Measurements from ENCODE around the gene CAPN10.

DNA sequence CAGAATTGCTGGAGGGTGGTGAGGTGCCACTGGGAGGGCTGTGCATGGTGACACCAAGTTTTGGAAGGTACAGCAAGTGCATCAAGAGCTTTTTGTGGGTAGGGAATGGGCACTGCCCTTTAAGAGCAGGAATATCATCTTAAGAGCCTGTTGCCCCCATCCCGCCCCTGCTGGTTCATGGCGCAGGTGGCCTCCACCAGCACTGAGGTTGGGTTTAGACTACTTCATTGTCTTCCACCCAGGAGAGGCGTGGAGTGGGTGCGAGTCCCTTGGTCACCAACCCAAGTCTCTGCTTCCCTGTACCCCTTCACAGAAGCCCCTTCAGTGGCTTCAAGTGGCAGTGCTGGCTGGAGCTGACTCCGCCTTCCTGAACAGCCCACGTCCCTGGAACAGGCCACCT is 10.5 kb upstream of the CAPN10 start:
- TF ChIP-seq, protein P1, sequence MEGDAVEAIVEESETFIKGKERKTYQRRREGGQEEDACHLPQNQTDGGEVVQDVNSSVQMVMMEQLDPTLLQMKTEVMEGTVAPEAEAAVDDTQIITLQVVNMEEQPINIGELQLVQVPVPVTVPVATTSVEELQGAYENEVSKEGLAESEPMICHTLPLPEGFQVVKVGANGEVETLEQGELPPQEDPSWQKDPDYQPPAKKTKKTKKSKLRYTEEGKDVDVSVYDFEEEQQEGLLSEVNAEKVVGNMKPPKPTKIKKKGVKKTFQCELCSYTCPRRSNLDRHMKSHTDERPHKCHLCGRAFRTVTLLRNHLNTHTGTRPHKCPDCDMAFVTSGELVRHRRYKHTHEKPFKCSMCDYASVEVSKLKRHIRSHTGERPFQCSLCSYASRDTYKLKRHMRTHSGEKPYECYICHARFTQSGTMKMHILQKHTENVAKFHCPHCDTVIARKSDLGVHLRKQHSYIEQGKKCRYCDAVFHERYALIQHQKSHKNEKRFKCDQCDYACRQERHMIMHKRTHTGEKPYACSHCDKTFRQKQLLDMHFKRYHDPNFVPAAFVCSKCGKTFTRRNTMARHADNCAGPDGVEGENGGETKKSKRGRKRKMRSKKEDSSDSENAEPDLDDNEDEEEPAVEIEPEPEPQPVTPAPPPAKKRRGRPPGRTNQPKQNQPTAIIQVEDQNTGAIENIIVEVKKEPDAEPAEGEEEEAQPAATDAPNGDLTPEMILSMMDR (IDR thresholded peaks at IDR 0.05 in 4 of 5, conservative IDR thresholded peaks at IDR 0.05 in 1 of 5): no peak
- TF ChIP-seq POLR2A (IDR thresholded peaks at IDR 0.05): no peak
